ENCODE measurements around the gene CCDC27.

DNA sequence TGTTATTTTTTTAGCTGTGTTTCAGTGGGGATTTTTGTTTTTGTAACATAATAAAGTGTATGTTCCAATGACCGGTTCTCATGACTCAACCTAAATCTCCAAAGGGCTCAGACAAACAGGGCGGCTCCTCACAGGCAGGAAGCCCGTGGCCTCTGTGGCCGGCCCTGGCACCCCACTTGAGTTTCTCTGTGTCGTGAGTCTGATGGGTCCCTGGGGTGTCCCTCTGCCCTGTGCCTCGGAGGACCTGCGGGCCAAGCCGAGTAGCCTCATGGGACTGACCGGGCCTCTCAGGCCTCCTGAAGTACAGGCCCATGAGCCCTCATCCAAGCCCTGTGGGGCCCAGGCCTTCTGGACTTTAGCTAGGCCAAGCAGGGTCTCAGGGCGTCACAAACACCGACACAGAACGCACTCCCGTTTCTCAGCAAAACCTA is 16.1 kb upstream of the CCDC27 start:
- TF ChIP-seq, protein P1, sequence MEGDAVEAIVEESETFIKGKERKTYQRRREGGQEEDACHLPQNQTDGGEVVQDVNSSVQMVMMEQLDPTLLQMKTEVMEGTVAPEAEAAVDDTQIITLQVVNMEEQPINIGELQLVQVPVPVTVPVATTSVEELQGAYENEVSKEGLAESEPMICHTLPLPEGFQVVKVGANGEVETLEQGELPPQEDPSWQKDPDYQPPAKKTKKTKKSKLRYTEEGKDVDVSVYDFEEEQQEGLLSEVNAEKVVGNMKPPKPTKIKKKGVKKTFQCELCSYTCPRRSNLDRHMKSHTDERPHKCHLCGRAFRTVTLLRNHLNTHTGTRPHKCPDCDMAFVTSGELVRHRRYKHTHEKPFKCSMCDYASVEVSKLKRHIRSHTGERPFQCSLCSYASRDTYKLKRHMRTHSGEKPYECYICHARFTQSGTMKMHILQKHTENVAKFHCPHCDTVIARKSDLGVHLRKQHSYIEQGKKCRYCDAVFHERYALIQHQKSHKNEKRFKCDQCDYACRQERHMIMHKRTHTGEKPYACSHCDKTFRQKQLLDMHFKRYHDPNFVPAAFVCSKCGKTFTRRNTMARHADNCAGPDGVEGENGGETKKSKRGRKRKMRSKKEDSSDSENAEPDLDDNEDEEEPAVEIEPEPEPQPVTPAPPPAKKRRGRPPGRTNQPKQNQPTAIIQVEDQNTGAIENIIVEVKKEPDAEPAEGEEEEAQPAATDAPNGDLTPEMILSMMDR (IDR thresholded peaks at IDR 0.05; ENCODE audit: insufficient read depth, low read depth, low read length) = no peak
- TF ChIP-seq EZH2 (IDR thresholded peaks at IDR 0.05; ENCODE audit: insufficient read depth, low read length) = no peak
